Measurements from ENCODE around the gene QRSL1.
"Not testable (repeated sequence)": the region's sequence is repeated elsewhere in the genome, so short reads cannot be mapped to it uniquely, and the experiment has no call there.

QRSL1 gene, protein sequence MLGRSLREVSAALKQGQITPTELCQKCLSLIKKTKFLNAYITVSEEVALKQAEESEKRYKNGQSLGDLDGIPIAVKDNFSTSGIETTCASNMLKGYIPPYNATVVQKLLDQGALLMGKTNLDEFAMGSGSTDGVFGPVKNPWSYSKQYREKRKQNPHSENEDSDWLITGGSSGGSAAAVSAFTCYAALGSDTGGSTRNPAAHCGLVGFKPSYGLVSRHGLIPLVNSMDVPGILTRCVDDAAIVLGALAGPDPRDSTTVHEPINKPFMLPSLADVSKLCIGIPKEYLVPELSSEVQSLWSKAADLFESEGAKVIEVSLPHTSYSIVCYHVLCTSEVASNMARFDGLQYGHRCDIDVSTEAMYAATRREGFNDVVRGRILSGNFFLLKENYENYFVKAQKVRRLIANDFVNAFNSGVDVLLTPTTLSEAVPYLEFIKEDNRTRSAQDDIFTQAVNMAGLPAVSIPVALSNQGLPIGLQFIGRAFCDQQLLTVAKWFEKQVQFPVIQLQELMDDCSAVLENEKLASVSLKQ

DNA sequence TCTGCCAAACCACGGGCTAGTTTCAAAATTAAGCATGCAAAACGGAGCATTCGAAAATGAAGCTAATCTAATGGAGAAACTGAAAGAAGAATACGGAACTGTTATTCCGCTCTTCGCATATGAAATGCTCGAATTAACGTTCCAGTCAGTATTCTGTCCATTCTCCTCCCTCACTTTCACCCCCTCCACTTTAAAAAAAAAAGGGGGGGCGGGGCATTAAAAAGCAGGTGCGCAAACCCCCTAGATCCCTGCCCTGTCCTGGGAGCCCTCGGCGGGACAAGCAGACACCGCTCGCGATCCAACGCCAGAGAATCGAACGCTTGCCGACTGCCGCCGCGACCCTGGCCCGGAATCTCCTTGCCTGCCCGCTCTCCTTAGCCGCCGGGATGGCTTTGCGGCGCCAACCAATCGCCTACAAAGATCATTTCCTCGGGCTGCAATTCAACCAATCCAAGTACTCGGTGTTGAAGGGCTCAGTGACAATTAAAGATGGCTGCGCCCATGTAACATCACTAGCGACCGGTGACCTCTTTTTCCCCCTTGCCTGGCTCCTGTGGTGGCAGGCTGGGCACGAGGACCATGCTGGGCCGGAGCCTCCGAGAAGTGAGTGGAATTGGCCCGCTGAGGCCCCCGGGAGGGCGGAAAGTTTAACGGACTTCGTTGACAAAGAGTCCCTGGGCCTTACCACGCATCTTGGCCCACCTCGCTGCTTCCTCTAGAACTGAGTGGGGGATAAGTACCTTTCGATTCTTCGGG, at the start of gene QRSL1, which contains the start of gene RTN4IP1:
TSS of gene QRSL1 (plus strand) at position 476 of the 756 bp plus-strand sequence. CDS start at position 580, 104 bp downstream.
TSS of gene RTN4IP1 (minus strand) at position 396 of the 756 bp plus-strand sequence. CDS start 477 bp downstream, outside the sequence.
- TF ChIP-seq, protein P1, sequence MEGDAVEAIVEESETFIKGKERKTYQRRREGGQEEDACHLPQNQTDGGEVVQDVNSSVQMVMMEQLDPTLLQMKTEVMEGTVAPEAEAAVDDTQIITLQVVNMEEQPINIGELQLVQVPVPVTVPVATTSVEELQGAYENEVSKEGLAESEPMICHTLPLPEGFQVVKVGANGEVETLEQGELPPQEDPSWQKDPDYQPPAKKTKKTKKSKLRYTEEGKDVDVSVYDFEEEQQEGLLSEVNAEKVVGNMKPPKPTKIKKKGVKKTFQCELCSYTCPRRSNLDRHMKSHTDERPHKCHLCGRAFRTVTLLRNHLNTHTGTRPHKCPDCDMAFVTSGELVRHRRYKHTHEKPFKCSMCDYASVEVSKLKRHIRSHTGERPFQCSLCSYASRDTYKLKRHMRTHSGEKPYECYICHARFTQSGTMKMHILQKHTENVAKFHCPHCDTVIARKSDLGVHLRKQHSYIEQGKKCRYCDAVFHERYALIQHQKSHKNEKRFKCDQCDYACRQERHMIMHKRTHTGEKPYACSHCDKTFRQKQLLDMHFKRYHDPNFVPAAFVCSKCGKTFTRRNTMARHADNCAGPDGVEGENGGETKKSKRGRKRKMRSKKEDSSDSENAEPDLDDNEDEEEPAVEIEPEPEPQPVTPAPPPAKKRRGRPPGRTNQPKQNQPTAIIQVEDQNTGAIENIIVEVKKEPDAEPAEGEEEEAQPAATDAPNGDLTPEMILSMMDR (IDR thresholded peaks at IDR 0.05) = peak; percentile 20
- Histone ChIP-seq H3K9me3 (no peaks in the 10 kb centered on the region), H3K27me3 (no peaks in the 10 kb centered on the region), H3K4me1 (ENCODE audit: control insufficient read depth in 1 of 2, insufficient read depth in 1 of 2, low read depth in 1 of 2, low read length in 1 of 2) (peaks cover 14 to 17% of the 10 kb centered on the region in 2 experiments), H3K27ac (peak within 1 kb of the TSS; percentile 77), H3K4me3 (ENCODE audit: low read depth in 1 of 2, low read length in 1 of 2) (peak within 1 kb of the TSS; percentile 72 to 90), H3K36me3 (no peaks in the 10 kb centered on the region)

DNA sequence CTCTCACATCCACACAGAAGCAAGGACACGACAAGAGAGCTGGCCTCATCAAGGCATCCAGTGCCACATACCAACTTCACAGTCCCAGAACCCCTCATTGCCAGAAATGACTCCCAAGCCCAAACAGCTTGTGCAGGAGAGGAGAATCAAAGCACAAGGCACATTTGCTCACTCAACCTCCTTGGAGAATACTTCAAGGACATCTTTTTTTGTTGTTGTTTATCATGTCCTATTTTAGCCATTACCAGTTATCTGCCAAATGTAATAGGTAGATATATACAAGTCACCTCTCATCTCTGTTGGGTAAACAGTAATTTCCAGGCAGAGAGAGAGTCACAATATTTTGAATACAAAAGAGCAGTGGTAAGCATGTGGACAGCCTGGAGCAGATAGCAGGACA, 47.9 kb upstream of the QRSL1 start:
- no peak overlapping the region for H3K27ac ChIP-seq
- H3K4me3 ChIP-seq (ENCODE audit: low read depth in 1 of 2, low read length in 1 of 2) = no peak overlapping the region
- H3K9me3 ChIP-seq = no peaks in the 10 kb centered on the region
- peaks cover 10% of the 10 kb centered on the region for H3K36me3 ChIP-seq
- no peaks in the 10 kb centered on the region for H3K27me3 ChIP-seq
- H3K4me1 ChIP-seq (ENCODE audit: control insufficient read depth in 1 of 2, insufficient read depth in 1 of 2, low read depth in 1 of 2, low read length in 1 of 2) = no peaks in the 10 kb centered on the region
- TF ChIP-seq, protein P1 (IDR thresholded peaks at IDR 0.05) = no peak

DNA sequence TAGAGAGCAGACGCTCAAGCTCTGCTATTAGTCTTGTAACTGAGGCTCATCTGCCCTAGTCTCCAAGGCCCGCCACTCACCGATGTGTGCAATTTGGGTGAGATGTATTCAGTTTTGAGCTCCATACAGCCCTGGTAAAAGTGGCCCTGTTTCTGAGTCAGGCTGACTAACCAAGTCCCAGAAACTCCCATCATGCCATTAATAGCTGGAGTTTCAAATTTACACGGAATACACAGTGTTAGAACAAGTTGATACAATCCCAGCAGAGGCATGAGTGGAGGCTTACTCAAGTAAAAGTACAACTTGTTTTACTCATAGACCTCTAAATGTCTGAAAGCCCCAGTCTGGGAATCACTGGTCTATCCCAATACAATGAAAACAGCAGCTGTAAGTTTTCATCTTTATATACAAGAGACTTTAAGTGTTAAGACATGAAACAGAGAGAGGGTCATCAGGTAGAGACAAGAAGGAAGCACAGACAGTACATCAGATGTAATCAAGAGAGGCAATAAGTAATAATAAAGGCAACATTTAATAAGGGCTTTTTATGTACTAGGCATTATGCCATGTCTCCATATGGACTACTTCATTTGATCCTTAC, 42.5 kb upstream of the QRSL1 start:
- TF ChIP-seq, protein P1 (IDR thresholded peaks at IDR 0.05) = no peak
- Histone ChIP-seq H3K9me3 (no peaks in the 10 kb centered on the region), H3K4me1 (ENCODE audit: control insufficient read depth in 1 of 2, insufficient read depth in 1 of 2, low read depth in 1 of 2, low read length in 1 of 2) (no peaks in the 10 kb centered on the region), H3K4me3 (ENCODE audit: low read depth in 1 of 2, low read length in 1 of 2) (no peak overlapping the region), H3K27me3 (no peaks in the 10 kb centered on the region), H3K36me3 (peaks cover 6% of the 10 kb centered on the region), H3K27ac (no peak overlapping the region)

DNA sequence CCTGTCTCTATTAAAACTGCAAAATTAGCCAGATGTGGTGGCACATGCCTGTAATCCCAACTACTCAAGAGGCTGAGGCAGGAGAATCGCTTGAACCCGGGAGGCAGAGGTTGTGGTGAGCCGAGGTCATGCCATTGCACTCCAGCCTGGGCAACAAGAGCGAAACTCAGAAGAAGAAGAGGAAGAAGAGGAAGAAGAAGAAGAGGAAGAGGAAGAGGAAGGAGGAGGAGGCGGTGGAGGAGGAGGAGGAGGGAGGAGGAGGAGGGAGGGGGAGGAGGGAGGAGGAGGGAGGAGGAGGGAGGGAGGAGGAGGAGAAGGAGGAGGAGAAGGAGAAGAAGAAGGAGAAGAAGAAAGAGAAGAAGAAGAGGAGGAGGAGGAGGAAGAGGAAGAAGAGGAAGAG, 40.4 kb upstream of the QRSL1 start:
- H3K27ac ChIP-seq = peak overlapping the region; percentile 63
- H3K36me3 ChIP-seq; H3K4me3 ChIP-seq (ENCODE audit: low read depth in 1 of 2, low read length in 1 of 2); H3K4me1 ChIP-seq (ENCODE audit: control insufficient read depth in 1 of 2, insufficient read depth in 1 of 2, low read depth in 1 of 2, low read length in 1 of 2); H3K9me3 ChIP-seq; H3K27me3 ChIP-seq: not testable (repeated sequence)

DNA sequence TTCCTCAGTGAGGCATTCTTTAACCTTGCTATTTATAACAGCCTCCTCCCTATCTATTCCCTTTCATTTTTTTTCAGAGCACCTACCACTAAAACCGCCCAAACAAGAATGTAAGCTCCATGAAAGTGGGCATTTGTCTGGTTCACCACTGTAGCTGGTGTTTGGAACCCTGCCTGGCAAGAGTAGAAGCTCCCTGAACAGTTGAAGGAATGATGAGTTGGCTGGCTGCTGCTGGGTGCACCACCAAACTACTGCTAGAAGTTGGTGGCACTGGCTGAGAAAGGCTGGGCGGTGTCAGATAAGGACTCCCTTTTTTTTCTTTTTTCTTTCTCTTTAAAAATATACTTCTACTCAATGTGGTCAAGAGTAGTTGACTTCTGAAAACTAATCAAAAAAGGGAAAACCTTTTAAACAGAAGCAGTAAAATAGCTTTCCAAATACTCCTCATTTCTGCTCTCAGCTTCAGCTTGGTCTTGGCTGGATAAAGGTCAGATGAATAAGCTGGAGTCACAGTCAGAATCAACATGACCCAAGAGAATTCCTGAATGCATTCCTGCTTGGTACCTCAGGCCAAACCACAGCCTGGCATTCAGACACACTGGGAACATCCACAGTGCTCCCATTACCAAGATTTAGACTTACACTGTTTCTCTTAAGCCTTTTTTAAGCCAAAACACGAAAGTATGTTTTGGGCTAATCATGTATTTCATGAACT, 38.1 kb upstream of the QRSL1 start:
- H3K9me3 ChIP-seq = no peaks in the 10 kb centered on the region
- H3K36me3 ChIP-seq = no peaks in the 10 kb centered on the region
- H3K4me1 ChIP-seq (ENCODE audit: control insufficient read depth in 1 of 2, insufficient read depth in 1 of 2, low read depth in 1 of 2, low read length in 1 of 2) = no peaks in the 10 kb centered on the region
- no peak overlapping the region for H3K4me3 ChIP-seq (ENCODE audit: low read depth in 1 of 2, low read length in 1 of 2)
- no peaks in the 10 kb centered on the region for H3K27me3 ChIP-seq
- H3K27ac ChIP-seq = no peak overlapping the region
- TF ChIP-seq, protein P1 (IDR thresholded peaks at IDR 0.05) = no peak

Data from neutrophil (primary cell).